Left lung (tissue), 10 donors: ENCODE data around the gene CCHCR1. TPM values are rescaled to one million over a fixed set of nuclear protein-coding genes. Genes with fewer than 3 reads are reported as not detected.
"Not testable (repeated sequence)": the region's sequence is repeated elsewhere in the genome, so short reads cannot be mapped to it uniquely, and the experiment has no call there.

Experiments used
- ATAC-seq: fragments of 200-7000 bp; cut with Tn5 transposase; one replicate; pipeline ENCODE4 v1.9.1; 2020; ENCODE audit warnings: moderate library complexity
- DNase-seq, 4 donors: peaks; one replicate each; pipeline ENCODE4 v3.0.0-alpha.2; 2013 to 2020
- H3K27ac ChIP-seq, 2 donors: fragments of 200-600 bp; sonication (generic) in 1 of 2; one replicate each; pipeline versions ENCODE4 v1.5.0 to v1.8.0; 2020 to 2021
- H3K27me3 ChIP-seq, 2 donors: fragments of 200-600 bp; sonication (generic) in 1 of 2; one replicate each; pipeline versions ENCODE4 v1.5.0 to v1.8.0; 2020 to 2021
- H3K36me3 ChIP-seq, 2 donors: fragments of 200-600 bp; sonication (generic) in 1 of 2; one replicate each; pipeline versions ENCODE4 v1.5.0 to v1.8.0; 2020 to 2021
- H3K4me1 ChIP-seq, 2 donors: fragments of 200-600 bp; one replicate each; pipeline ENCODE4 v1.8.0; 2021
- H3K4me3 ChIP-seq, 2 donors: fragments of 200-600 bp; sonication (generic) in 1 of 2; one replicate each; pipeline versions ENCODE4 v1.5.0 to v1.8.0; 2020 to 2021; ENCODE audit warnings: mild to moderate bottlenecking in 1 of 2
- H3K9me3 ChIP-seq, 2 donors: fragments of 200-600 bp; sonication (generic) in 1 of 2; one replicate each; pipeline versions ENCODE4 v1.5.0 to v1.8.0; 2020 to 2021
- CTCF ChIP-seq, 2 donors: fragments of 200-600 bp; sonication (generic) in 1 of 2; IDR thresholded peaks; one replicate each; pipeline versions ENCODE4 v1.5.0 to v1.8.0; 2021; ENCODE audit warnings: antibody characterized with exemption in 2 of 2
- intact Hi-C, 2 donors: fragments of 100-400 bp; cut with DNase I; formaldehyde crosslinking; loops; one replicate each; pipeline versions ENCODE4 v1.11.2 to v1.14.2; 2022
- polyA plus RNA-seq, 6 donors: library from polyadenylated mRNA; unstranded; fragments of 120-200 nt; gene quantifications; one replicate each; pipeline ENCODE4 v1.2.1, GENCODE V29; 2013; ENCODE audit not compliant: insufficient read length in 6 of 6
- total RNA-seq, 2 donors: library from RNA; stranded (reverse); fragmentation: NEBNext Ultra II Directional; extraction: Animal tissue kit (Norgen Biotek cat#: 25700); gene quantifications; one replicate each; pipeline ENCODE4 v1.2.1, GENCODE V29; 2021
- donor health status: DM: no; HTN: yes; CAD: no.
- donor health status: DM: no; HTN: no; CAD: no.

The CCHCR1 gene
- total and polyA plus RNA-seq, 8 donors, result 18.9 to 38.8 (median 35.1) TPM

- H3K27me3 ChIP-seq, result no peaks in the 10 kb centered on the region
- H3K9me3 ChIP-seq, result no peaks in the 10 kb centered on the region
- peak overlapping the region; percentile 45 to 83 for H3K27ac ChIP-seq
- H3K4me3 ChIP-seq, result no peak overlapping the region
- DNase-seq (no peak), ATAC-seq (peak; percentile 80)
- TF ChIP-seq CTCF (IDR thresholded peaks at IDR 0.05), result no peak
- H3K36me3 ChIP-seq, result no peaks in the 10 kb centered on the region
- intact Hi-C loops, result no loop called here
- H3K4me1 ChIP-seq, result peaks cover 0 to 3% of the 10 kb centered on the region in 2 donors
Measured at GRCh38 chr6:31187780-31188194, 30.2 kb upstream of the CCHCR1 start.

- TF ChIP-seq CTCF (IDR thresholded peaks at IDR 0.05), result no peak
- no peaks in the 10 kb centered on the region for H3K36me3 ChIP-seq
- H3K27me3 ChIP-seq, result no peaks in the 10 kb centered on the region
- peaks cover 0 to 3% of the 10 kb centered on the region in 2 donors for H3K4me1 ChIP-seq
- peak in 1 of 4 donors; percentile 80 for DNase-seq
- H3K4me3 ChIP-seq, result peak overlapping the region; percentile 5 to 31
- peak; percentile 54 for ATAC-seq
- intact Hi-C loops, result no loop called here
- H3K9me3 ChIP-seq, result no peaks in the 10 kb centered on the region
- peak overlapping the region; percentile 79 to 83 for H3K27ac ChIP-seq
Measured at GRCh38 chr6:31186052-31186734, 28.6 kb upstream of the CCHCR1 start.

GRCh38 chr6:31185695-31186051, 28.1 kb upstream of the CCHCR1 start:
- H3K9me3 ChIP-seq, H3K4me1 ChIP-seq, H3K36me3 ChIP-seq, ATAC-seq, DNase-seq, intact Hi-C loops, H3K27me3 ChIP-seq: not testable (repeated sequence)
- peak overlapping the region; percentile 79 to 83 for H3K27ac ChIP-seq
- H3K4me3 ChIP-seq, result peak overlapping the region; percentile 9 to 31

- ATAC-seq, intact Hi-C loops, DNase-seq, H3K27ac ChIP-seq, H3K27me3 ChIP-seq, H3K9me3 ChIP-seq, H3K4me3 ChIP-seq, H3K36me3 ChIP-seq: not testable (repeated sequence)
- peaks cover 3 to 11% of the 10 kb centered on the region in 2 donors for H3K4me1 ChIP-seq
Measured at GRCh38 chr6:31183859-31184258, 26.3 kb upstream of the CCHCR1 start.

GRCh38 chr6:31183287-31183686, 25.7 kb upstream of the CCHCR1 start:
- intact Hi-C loops, H3K27ac ChIP-seq, H3K9me3 ChIP-seq, H3K4me3 ChIP-seq, DNase-seq, ATAC-seq, H3K36me3 ChIP-seq, H3K27me3 ChIP-seq: not testable (repeated sequence)
- peaks cover 3 to 14% of the 10 kb centered on the region in 2 donors for H3K4me1 ChIP-seq

- intact Hi-C loops, result no loop called here
Measured at GRCh38 chr6:31180500-31180899, 22.9 kb upstream of the CCHCR1 start.

More at GRCh38 chr6:31180500-31180899, 22.9 kb upstream of the CCHCR1 start:
- DNase-seq (peak in 3 of 4 donors; percentile 74 to 88 (median 77)), ATAC-seq (peak; percentile 97)
- Histone ChIP-seq H3K27me3 (no peaks in the 10 kb centered on the region), H3K9me3 (no peaks in the 10 kb centered on the region), H3K27ac (peak overlapping the region in 1 of 2 donors; percentile 23), H3K36me3 (peaks cover 0 to 6% of the 10 kb centered on the region in 2 donors), H3K4me1 (peaks cover 0 to 14% of the 10 kb centered on the region in 2 donors), H3K4me3 (peak overlapping the region; percentile 11 to 39)
- no peak for TF ChIP-seq CTCF (IDR thresholded peaks at IDR 0.05)
